ENCODE results near the gene FEZ2. TPM values are rescaled to one million over a fixed set of nuclear protein-coding genes. Genes with fewer than 3 reads are reported as not detected.

FEZ2 gene
- polyA plus RNA-seq, 2 of the 4 experiments (the other 2 are of a cell fraction), result 52.5 to 124 TPM

- TF ChIP-seq NFE2L2 (conservative IDR thresholded peaks at IDR 0.05; ENCODE audit: low read length), result no peak
- TF ChIP-seq ZNF302 (CRISPR knock-in tag; IDR thresholded peaks at IDR 0.05), result no peak
- TF ChIP-seq KDM5A (IDR thresholded peaks at IDR 0.05), result no peak
- TF ChIP-seq HDAC2 (IDR thresholded peaks at IDR 0.05), result no peak
- no peak for TF ChIP-seq REST (IDR thresholded peaks at IDR 0.05)
- no peak for TF ChIP-seq TFCP2L1 (CRISPR knock-in tag; IDR thresholded peaks at IDR 0.05)
- 0 out of 3 replicates have a peak, but pooled peaks cover 11% of the 10 kb centered on the region for H3K4me1 ChIP-seq
- ChIA-PET CTCF (interaction anchor here (0.5 to 1.6 kb wide), 3 partner anchors 16 to 75 kb away, joined by 3 to 5 read pairs (median 3); no protein-coding TSS in a partner anchor), POLR2A (no interaction called here)
- WGBS (ENCODE audit: missing lambda C conversion rate), result 83% methylated on average over 2 of the region's 2 CpGs
- H3K9me3 ChIP-seq, result no peaks in the 10 kb centered on the region
- FAIRE-seq, result no peak
- DNase-seq (ENCODE audit: low read depth in 1 of 2, low spot score in 1 of 2), result no peak
- H3K4me2 ChIP-seq, result no peak overlapping the region
- no peak overlapping the region for H3K4me3 ChIP-seq
- no peak overlapping the region for H3K27ac ChIP-seq
- ATAC-seq, result no peak
Observed at GRCh38 chr2:36589230-36589630, 8.7 kb downstream of the FEZ2 start.

- H3K4me2 ChIP-seq, result no peak overlapping the region
- no peak overlapping the region for H3K27ac ChIP-seq
- no peak for DNase-seq (ENCODE audit: low read depth in 1 of 2, low spot score in 1 of 2)
- no peak for FAIRE-seq
- WGBS (ENCODE audit: missing lambda C conversion rate), result 91% methylated on average over 3 of the region's 3 CpGs
- CTCF ChIA-PET, result interaction anchor here (1.1 kb wide), 1 partner anchor 76 kb away, joined by 3 read pairs; no protein-coding TSS in a partner anchor
- no peak for TF ChIP-seq ZFP36 (IDR thresholded peaks at IDR 0.05; ENCODE audit: borderline replicate concordance, partially characterized antibody)
- no peak for TF ChIP-seq NPAS2 (CRISPR knock-in tag; IDR thresholded peaks at IDR 0.05; ENCODE audit: borderline replicate concordance)
- no peak for TF ChIP-seq TFCP2L1 (CRISPR knock-in tag; IDR thresholded peaks at IDR 0.05)
- no peak for TF ChIP-seq JUN (IDR thresholded peaks at IDR 0.05)
- POLR2A ChIA-PET, result no interaction called here
- no peak overlapping the region for H3K4me3 ChIP-seq
- 0 out of 3 replicates have a peak, but pooled peaks cover 11% of the 10 kb centered on the region for H3K4me1 ChIP-seq
- ATAC-seq, result no peak
- no peaks in the 10 kb centered on the region for H3K9me3 ChIP-seq
Observed at GRCh38 chr2:36587556-36587955, 10.4 kb downstream of the FEZ2 start.

GRCh38 chr2:36587101-36587500 lies 10.9 kb downstream of the FEZ2 start:
- POLR2A ChIA-PET, result no interaction called here
- FAIRE-seq, result no peak

GRCh38 chr2:36586672-36587071 lies 11.3 kb downstream of the FEZ2 start:
- CTCF ChIA-PET, result interaction anchor here (0.8 to 1.1 kb wide), 2 partner anchors 77 to 79 kb away, joined by 3 to 5 read pairs; no protein-coding TSS in a partner anchor
- Histone ChIP-seq H3K9me3 (no peaks in the 10 kb centered on the region), H3K27ac (no peak overlapping the region), H3K4me2 (no peak overlapping the region), H3K4me3 (no peak overlapping the region), H3K4me1 (0 out of 3 replicates have a peak, but pooled peaks cover 6% of the 10 kb centered on the region)
- ATAC-seq, result no peak
- WGBS (ENCODE audit: missing lambda C conversion rate), result 93% methylated on average over 6 of the region's 6 CpGs
- DNase-seq (ENCODE audit: low read depth in 1 of 2, low spot score in 1 of 2), result no peak
- POLR2A ChIA-PET, result no interaction called here
- TF ChIP-seq HDAC2 (IDR thresholded peaks at IDR 0.05) (no peak), ZC3H11A (IDR thresholded peaks at IDR 0.05) (no peak), RAD21 (conservative IDR thresholded peaks at IDR 0.05 in 1 of 2, IDR thresholded peaks at IDR 0.05 in 1 of 2) (no peak), MYC (IDR thresholded peaks at IDR 0.05; ENCODE audit: borderline replicate concordance, low read length) (no peak), SREBF2 (IDR thresholded peaks at IDR 0.05) (no peak), JUNB (IDR thresholded peaks at IDR 0.05) (no peak), RCOR1 (IDR thresholded peaks at IDR 0.05; ENCODE audit: low read depth, low read length) (no peak), E2F6 (IDR thresholded peaks at IDR 0.05; ENCODE audit: borderline replicate concordance, low read depth) (no peak), EHMT2 (IDR thresholded peaks at IDR 0.05; ENCODE audit: low read depth) (no peak), USF2 (IDR thresholded peaks at IDR 0.05) (no peak), HOXB5 (CRISPR knock-in tag; IDR thresholded peaks at IDR 0.05) (no peak), PBX3 (IDR thresholded peaks at IDR 0.05) (no peak)
- FAIRE-seq, result no peak

More at GRCh38 chr2:36587101-36587500, 10.9 kb downstream of the FEZ2 start:
- Histone ChIP-seq H3K4me1 (0 out of 3 replicates have a peak, but pooled peaks cover 11% of the 10 kb centered on the region), H3K4me2 (no peak overlapping the region), H3K4me3 (no peak overlapping the region), H3K9me3 (no peaks in the 10 kb centered on the region), H3K27ac (no peak overlapping the region)
- no peak for TF ChIP-seq JUN (IDR thresholded peaks at IDR 0.05)
- no peak for TF ChIP-seq POLR2AphosphoS2 (conservative IDR thresholded peaks at IDR 0.05; ENCODE audit: low read length)
- TF ChIP-seq BHLHE40 (IDR thresholded peaks at IDR 0.05; ENCODE audit: low read depth, low read length), result no peak
- no peak for ATAC-seq
- no peak for DNase-seq (ENCODE audit: low read depth in 1 of 2, low spot score in 1 of 2)
- 90% methylated on average over 1 of the region's 1 CpG for WGBS (ENCODE audit: missing lambda C conversion rate)
- CTCF ChIA-PET, result interaction anchor here (0.8 to 1.1 kb wide), 2 partner anchors 77 to 78 kb away, joined by 3 to 5 read pairs; no protein-coding TSS in a partner anchor

All from A549 (cell line).